SK-N-MC (cell line): ENCODE measurements around the gene RCN1.

Experiments
- EZH2 ChIP-seq: fragments of 200-600 bp; sonication (generic); IDR thresholded peaks from one replicate; pipeline ENCODE4 v1.6.1; 2017; ENCODE audit warnings: antibody characterized with exemption
- FOXP2 ChIP-seq: optimal IDR thresholded peaks from 2 replicates; pipeline ENCODE3; 2011; ENCODE audit warnings: mild to moderate bottlenecking, moderate library complexity; ENCODE audit not compliant: insufficient read depth; ENCODE audit errors: extremely low read length, control extremely low read depth
- POLR2AphosphoS5 ChIP-seq: IDR thresholded peaks from 2 replicates; pipeline ENCODE4 v1.6.1; 2012; ENCODE audit warnings: mild to moderate bottlenecking, low read depth, low read length, borderline replicate concordance

- TF ChIP-seq POLR2AphosphoS5: no peak
- no peak for TF ChIP-seq EZH2
- TF ChIP-seq FOXP2: no peak
These were observed 22.6 kb upstream of the RCN1 start for GRCh38 chr11:32068134-32068870.
